Trophoblast cell (in vitro differentiated cells and primary cell): ENCODE data around the gene SURF2.

ENCODE experiments used
- DNase-seq, 2 donors: peaks; one replicate each; pipeline ENCODE4 v3.0.0-alpha.2; 2016
- H2AFZ ChIP-seq: 2 replicates; pipeline ENCODE4 v1.6.1; 2013; ENCODE audit warnings: low read length, moderate library complexity, mild to moderate bottlenecking; ENCODE audit not compliant: insufficient read depth, poor library complexity
- H2AK5ac ChIP-seq: 2 replicates; pipeline ENCODE4 v1.6.1; 2013; ENCODE audit warnings: mild to moderate bottlenecking, low read length
- H2BK120ac ChIP-seq: 2 replicates; pipeline ENCODE4 v1.6.1; 2013; ENCODE audit warnings: low read length, mild to moderate bottlenecking, moderate library complexity; ENCODE audit not compliant: insufficient read depth, poor library complexity
- H2BK12ac ChIP-seq: 2 replicates; pipeline ENCODE4 v1.6.1; 2013; ENCODE audit warnings: mild to moderate bottlenecking, low read length, moderate library complexity
- H2BK5ac ChIP-seq: 2 replicates; pipeline ENCODE4 v1.6.1; 2013; ENCODE audit warnings: low read length, low read depth, moderate library complexity, mild to moderate bottlenecking; ENCODE audit not compliant: poor library complexity
- H3K14ac ChIP-seq: 2 replicates; pipeline ENCODE4 v1.6.1; 2013; ENCODE audit warnings: mild to moderate bottlenecking, low read length
- H3K18ac ChIP-seq: 2 replicates; pipeline ENCODE4 v1.6.1; 2013; ENCODE audit warnings: mild to moderate bottlenecking, low read length
- H3K23ac ChIP-seq: 2 replicates; pipeline ENCODE4 v1.6.1; 2013; ENCODE audit warnings: low read length
- H3K27ac ChIP-seq: 2 replicates; pipeline ENCODE4 v1.5.1; 2013; ENCODE audit warnings: low read depth, mild to moderate bottlenecking, inconsistent platforms, low read length, moderate library complexity
- H3K27me3 ChIP-seq: 2 replicates; pipeline ENCODE4 v1.6.1; 2013; ENCODE audit warnings: inconsistent platforms, mild to moderate bottlenecking, low read length, moderate library complexity; ENCODE audit not compliant: insufficient read depth
- H3K36me3 ChIP-seq, 2 experiments: 1 replicate in 1 of 2; 2 replicates in 1 of 2; pipeline ENCODE4 v1.6.1; 2013; ENCODE audit warnings: low read length in 2 of 2, mild to moderate bottlenecking in 2 of 2, moderate library complexity in 1 of 2; ENCODE audit not compliant: insufficient read depth in 2 of 2, control insufficient read depth in 1 of 2
- H3K4ac ChIP-seq: 2 replicates; pipeline ENCODE4 v1.6.1; 2013; ENCODE audit warnings: low read depth, mild to moderate bottlenecking, low read length, moderate library complexity
- H3K4me1 ChIP-seq, 2 experiments: 1 replicate in 1 of 2; 2 replicates in 1 of 2; pipeline ENCODE4 v1.6.1; 2013; ENCODE audit warnings: low read length in 2 of 2, mild to moderate bottlenecking in 2 of 2, moderate library complexity in 1 of 2; ENCODE audit not compliant: insufficient read depth in 2 of 2, control insufficient read depth in 1 of 2
- H3K4me2 ChIP-seq: 2 replicates; pipeline ENCODE4 v1.6.1; 2013; ENCODE audit warnings: inconsistent platforms, mild to moderate bottlenecking, low read length, moderate library complexity
- H3K4me3 ChIP-seq: 2 replicates; pipeline ENCODE4 v1.5.1; 2013; ENCODE audit warnings: mild to moderate bottlenecking, low read depth, low read length, inconsistent platforms
- H3K79me1 ChIP-seq: one replicate; pipeline ENCODE4 v1.6.1; 2013; ENCODE audit warnings: low read length
- H3K79me2 ChIP-seq: 2 replicates; pipeline ENCODE4 v1.6.1; 2013; ENCODE audit warnings: low read length, mild to moderate bottlenecking; ENCODE audit not compliant: control insufficient read depth, insufficient read depth, poor library complexity
- H3K9ac ChIP-seq: 2 replicates; pipeline ENCODE4 v1.6.1; 2013; ENCODE audit warnings: mild to moderate bottlenecking, low read length
- H3K9me3 ChIP-seq: 2 replicates; pipeline ENCODE4 v1.6.1; 2013; ENCODE audit warnings: low read depth, mild to moderate bottlenecking, control low read depth, inconsistent platforms, low read length; ENCODE audit not compliant: insufficient read depth
- H4K12ac ChIP-seq: 2 replicates; pipeline ENCODE4 v1.6.1; 2013; ENCODE audit warnings: low read depth, mild to moderate bottlenecking, low read length, moderate library complexity
- H4K8ac ChIP-seq: 2 replicates; pipeline ENCODE4 v1.6.1; 2013; ENCODE audit warnings: low read depth, mild to moderate bottlenecking, low read length, moderate library complexity
- H4K91ac ChIP-seq: one replicate; pipeline ENCODE4 v1.6.1; 2013; ENCODE audit warnings: low read depth, mild to moderate bottlenecking, low read length, moderate library complexity
- WGBS: extraction: QIAGEN DNeasy Blood & Tissue Kit; methylation state at CpG from one replicate; pipeline ENCODE4 v1.1.7; 2013; ENCODE audit warnings: missing lambda C conversion rate; ENCODE audit not compliant: insufficient read length, insufficient coverage; ENCODE audit errors: extremely low coverage; 5-methylcytosine and 5-hydroxymethylcytosine counted together

SURF2 gene

DNA sequence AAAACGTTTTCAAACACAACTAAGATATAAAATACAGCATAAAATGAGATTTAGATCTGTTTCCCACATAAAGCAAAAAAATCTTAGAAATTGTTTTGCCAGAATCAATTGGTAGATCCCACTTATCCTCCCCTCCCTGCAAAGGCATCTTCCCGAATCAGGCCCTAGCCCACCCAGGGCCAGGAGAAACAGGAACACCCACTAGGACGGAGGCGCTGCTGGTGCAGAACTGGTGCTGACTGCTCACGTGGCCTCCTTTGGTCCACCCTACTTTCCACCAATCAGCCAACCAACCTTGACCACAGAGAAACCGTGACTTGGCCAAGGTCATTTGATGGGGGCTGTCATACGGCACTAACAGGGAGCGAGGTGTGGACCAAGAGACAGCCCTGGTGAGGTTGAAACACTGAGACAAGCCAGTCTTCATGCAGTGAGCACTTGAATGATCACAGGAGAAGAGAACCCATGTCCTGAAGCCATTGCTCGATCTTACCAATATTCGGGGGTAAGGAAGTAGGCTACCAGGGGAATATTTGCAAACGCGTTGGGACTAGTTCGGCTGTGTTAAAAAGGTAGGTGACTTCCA, 5.2 kb downstream of the SURF2 start:
- H3K14ac ChIP-seq = no peak overlapping the region
- no peak overlapping the region for H2BK120ac ChIP-seq
- no peak overlapping the region for H2BK12ac ChIP-seq
- H2AFZ ChIP-seq = no peak overlapping the region
- H3K27ac ChIP-seq = no peak overlapping the region
- no peak overlapping the region for H3K4me3 ChIP-seq
- H2AK5ac ChIP-seq = no peak overlapping the region
- no peak overlapping the region for H3K18ac ChIP-seq
- no CpG with 5 or more reads among the region's 13 CpGs for WGBS
- no peak overlapping the region for H2BK5ac ChIP-seq
- no peaks in the 10 kb centered on the region for H3K27me3 ChIP-seq
- H3K23ac ChIP-seq = no peak overlapping the region
- peaks cover 1% of the 10 kb centered on the region for H3K9me3 ChIP-seq
- DNase-seq = no peak
- H3K36me3 ChIP-seq = peaks cover 71 to 81% of the 10 kb centered on the region in 2 experiments
- no peaks in the 10 kb centered on the region for H3K79me2 ChIP-seq
- H3K9ac ChIP-seq = no peak overlapping the region
- H4K12ac ChIP-seq = no peak overlapping the region
- H4K91ac ChIP-seq = no peak overlapping the region
- no peak overlapping the region for H4K8ac ChIP-seq
- H3K4me2 ChIP-seq = no peak overlapping the region
- peaks cover 9 to 17% of the 10 kb centered on the region in 2 experiments for H3K4me1 ChIP-seq
- no peaks in the 10 kb centered on the region for H3K79me1 ChIP-seq
- H3K4ac ChIP-seq = no peak overlapping the region

DNA sequence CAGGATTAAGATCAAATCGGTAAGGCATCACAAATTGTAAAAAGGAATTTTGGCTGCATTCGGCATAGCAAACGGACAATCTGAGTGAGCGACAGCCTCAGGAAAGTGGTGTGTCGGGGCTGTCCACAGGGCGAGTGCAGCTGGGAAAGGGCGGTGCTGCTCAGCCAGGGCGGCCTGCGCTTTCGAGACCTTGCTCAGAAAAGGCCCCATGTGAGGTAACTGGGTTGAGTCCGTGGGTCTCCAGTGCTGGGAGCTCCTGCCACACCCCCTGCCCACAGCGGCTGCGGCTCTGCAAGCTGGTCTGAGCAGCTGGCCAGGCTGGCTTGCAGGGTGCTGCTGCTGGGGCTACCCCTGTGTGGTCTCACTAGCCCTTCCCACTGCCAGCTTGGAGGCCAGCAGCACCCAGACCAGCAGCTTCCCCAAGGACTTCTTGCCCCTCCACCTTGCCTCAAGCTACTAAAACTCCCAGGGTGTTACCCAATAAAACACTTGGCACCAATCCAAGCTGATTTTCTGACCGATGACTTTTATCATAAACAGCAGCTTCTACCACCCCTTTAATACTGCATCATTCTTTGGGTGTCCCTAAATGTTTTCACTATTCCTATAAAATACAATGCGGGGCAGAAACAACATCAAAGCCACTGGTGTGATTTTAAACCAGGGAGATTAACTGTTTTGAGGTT, 6.2 kb downstream of the SURF2 start:
- H3K4me2 ChIP-seq = no peak overlapping the region
- no peak overlapping the region for H2BK12ac ChIP-seq
- H3K14ac ChIP-seq = no peak overlapping the region
- peaks cover 78 to 90% of the 10 kb centered on the region in 2 experiments for H3K36me3 ChIP-seq
- no peak overlapping the region for H4K91ac ChIP-seq
- H3K4me3 ChIP-seq = no peak overlapping the region
- no peaks in the 10 kb centered on the region for H3K27me3 ChIP-seq
- no peak overlapping the region for H2BK120ac ChIP-seq
- peaks cover 7 to 10% of the 10 kb centered on the region in 2 experiments for H3K4me1 ChIP-seq
- no peaks in the 10 kb centered on the region for H3K79me1 ChIP-seq
- H3K27ac ChIP-seq = no peak overlapping the region
- DNase-seq = no peak
- no peak overlapping the region for H4K8ac ChIP-seq
- H3K79me2 ChIP-seq = no peaks in the 10 kb centered on the region
- H4K12ac ChIP-seq = no peak overlapping the region
- no peak overlapping the region for H3K9ac ChIP-seq
- H3K18ac ChIP-seq = no peak overlapping the region
- no peak overlapping the region for H3K4ac ChIP-seq
- H3K23ac ChIP-seq = no peak overlapping the region
- H2AFZ ChIP-seq = no peak overlapping the region
- H2BK5ac ChIP-seq = no peak overlapping the region
- H3K9me3 ChIP-seq = peaks cover 1% of the 10 kb centered on the region
- WGBS = no CpG with 5 or more reads among the region's 15 CpGs
- H2AK5ac ChIP-seq = no peak overlapping the region

DNA sequence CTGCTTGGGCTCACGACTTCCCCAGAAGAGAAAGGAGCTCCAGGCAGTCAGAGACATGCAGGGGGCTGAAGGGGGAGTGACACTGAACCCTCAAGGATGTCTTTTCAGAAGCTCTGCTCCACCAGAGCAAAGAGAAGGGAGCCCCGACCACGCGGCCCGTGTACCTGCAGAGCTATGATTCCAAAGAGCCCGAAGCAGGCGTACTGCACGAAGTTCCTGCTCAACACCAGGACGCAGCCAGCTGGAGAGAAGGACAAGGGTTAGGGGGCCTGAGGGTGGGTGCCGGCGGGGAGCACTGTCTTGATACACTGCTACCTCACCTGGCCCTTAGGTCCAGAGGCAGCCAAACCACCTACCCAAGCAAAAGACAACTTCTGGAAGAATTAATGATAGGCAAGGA, 10.1 kb downstream of the SURF2 start:
- Histone ChIP-seq H3K4me1 (peaks cover 6 to 7% of the 10 kb centered on the region in 2 experiments), H3K9me3 (peaks cover 1% of the 10 kb centered on the region), H2AFZ (no peak overlapping the region), H3K14ac (no peak overlapping the region), H3K4me3 (no peak overlapping the region), H4K8ac (no peak overlapping the region), H3K4ac (no peak overlapping the region), H3K36me3 (peaks cover 80 to 91% of the 10 kb centered on the region in 2 experiments), H3K79me1 (no peaks in the 10 kb centered on the region), H3K23ac (no peak overlapping the region), H3K27ac (no peak overlapping the region), H2BK120ac (no peak overlapping the region), H2BK12ac (no peak overlapping the region), H4K91ac (no peak overlapping the region), H3K27me3 (no peaks in the 10 kb centered on the region), H3K9ac (no peak overlapping the region), H3K4me2 (no peak overlapping the region), H3K18ac (no peak overlapping the region), H2AK5ac (no peak overlapping the region), H4K12ac (peak overlapping the region; percentile 33), H3K79me2 (peaks cover 18% of the 10 kb centered on the region), H2BK5ac (no peak overlapping the region)
- no CpG with 5 or more reads among the region's 11 CpGs for WGBS
- no peak for DNase-seq

DNA sequence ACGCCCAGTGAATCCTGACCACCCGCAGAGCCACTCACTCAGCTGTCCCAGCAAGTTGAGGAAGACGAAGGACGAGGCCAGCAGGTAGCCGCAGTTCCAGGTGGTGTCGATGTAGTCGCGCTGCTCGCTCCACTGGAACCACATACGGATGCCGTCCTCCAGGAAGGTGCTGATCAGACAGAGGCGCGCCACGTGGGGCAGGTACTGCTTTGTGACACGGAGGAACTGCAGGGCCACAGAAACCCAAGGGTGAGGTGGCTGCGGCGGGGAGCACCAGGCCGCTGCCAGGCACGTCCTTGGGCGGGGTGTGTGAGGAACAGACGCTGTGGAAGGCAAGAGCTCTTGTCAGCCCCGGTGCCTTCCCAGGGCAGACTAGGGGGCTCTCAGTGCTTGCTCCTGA, 10.9 kb downstream of the SURF2 start:
- WGBS = no CpG with 5 or more reads among the region's 22 CpGs
- H3K23ac ChIP-seq = no peak overlapping the region
- H3K79me1 ChIP-seq = no peaks in the 10 kb centered on the region

More for the DNA sequence above, 10.9 kb downstream of the SURF2 start:
- Histone ChIP-seq H3K4me1 (peaks cover 6 to 7% of the 10 kb centered on the region in 2 experiments), H2BK120ac (no peak overlapping the region), H3K18ac (no peak overlapping the region), H2AFZ (no peak overlapping the region), H2BK5ac (no peak overlapping the region), H3K4me3 (no peak overlapping the region), H3K9me3 (peaks cover 1% of the 10 kb centered on the region), H4K12ac (no peak overlapping the region), H3K9ac (no peak overlapping the region), H3K14ac (no peak overlapping the region), H4K8ac (no peak overlapping the region), H3K27ac (no peak overlapping the region), H3K4ac (no peak overlapping the region), H3K4me2 (no peak overlapping the region), H3K79me2 (peaks cover 21% of the 10 kb centered on the region), H3K27me3 (no peaks in the 10 kb centered on the region), H2AK5ac (no peak overlapping the region), H3K36me3 (peaks cover 78 to 89% of the 10 kb centered on the region in 2 experiments), H2BK12ac (no peak overlapping the region), H4K91ac (no peak overlapping the region)
- no peak for DNase-seq
